CD4-positive, CD25-positive, alpha-beta regulatory T cell (primary cell): ENCODE results near the gene NME4. TPM values are rescaled to one million over a fixed set of nuclear protein-coding genes. Genes with fewer than 3 reads are reported as not detected.
A peak's percentile ranks its signal among the peaks of the same experiment; 100 is the strongest.

ENCODE experiments used
- ATAC-seq, 2 donors: fragments of 150-1000 bp; cut with Tn5 transposase; one replicate each; pipeline ENCODE4 v1.10.0; 2021; ENCODE audit warnings: low read depth in 2 of 2, moderate number of reproducible peaks in 2 of 2, moderate library complexity in 1 of 2
- DNase-seq, 3 donors: peaks; one replicate each; pipeline versions ENCODE4 v3.0.0 to v3.0.0-alpha.2; 2012 to 2022; ENCODE audit warnings: mixed read lengths in 1 of 3
- H3K27ac ChIP-seq: one replicate; pipeline ENCODE4 v1.7.0; 2013; ENCODE audit warnings: mild to moderate bottlenecking, low read length; ENCODE audit not compliant: insufficient read depth, poor library complexity, severe bottlenecking
- H3K27me3 ChIP-seq: one replicate; pipeline ENCODE4 v1.7.0; 2013; ENCODE audit warnings: low read length; ENCODE audit not compliant: control insufficient read depth, insufficient read depth
- H3K36me3 ChIP-seq: one replicate; pipeline ENCODE4 v1.7.0; 2013; ENCODE audit warnings: mild to moderate bottlenecking, low read length, moderate library complexity; ENCODE audit not compliant: control insufficient read depth, insufficient read depth
- H3K4me1 ChIP-seq: 2 replicates; pipeline ENCODE4 v1.7.0; 2013; ENCODE audit warnings: mild to moderate bottlenecking, low read length; ENCODE audit not compliant: insufficient read depth, control insufficient read depth, poor library complexity, severe bottlenecking
- H3K4me3 ChIP-seq: one replicate; pipeline ENCODE4 v1.7.0; 2013; ENCODE audit warnings: low read depth, mild to moderate bottlenecking, low read length, moderate library complexity
- H3K9me3 ChIP-seq, 2 experiments: 1 replicate in 1 of 2; 2 replicates in 1 of 2; pipeline ENCODE4 v1.7.0; 2013; ENCODE audit warnings: low read length in 2 of 2, mild to moderate bottlenecking in 1 of 2, moderate library complexity in 1 of 2; ENCODE audit not compliant: control insufficient read depth in 2 of 2
- H3K27ac Mint-ChIP-seq, 3 donors: one replicate each; pipeline ENCODE4 v1.8.0; 2020 to 2022; ENCODE audit warnings: mild to moderate bottlenecking in 3 of 3, mixed read lengths in 3 of 3, moderate library complexity in 2 of 3
- H3K27me3 Mint-ChIP-seq: one replicate; pipeline ENCODE4 v1.8.0; 2022; ENCODE audit warnings: mild to moderate bottlenecking, mixed read lengths
- H3K36me3 Mint-ChIP-seq: one replicate; pipeline ENCODE4 v1.8.0; 2020; ENCODE audit warnings: mixed read lengths
- H3K4me1 Mint-ChIP-seq, 4 donors: one replicate each; pipeline ENCODE4 v1.8.0; 2020 to 2022; ENCODE audit warnings: mixed read lengths in 4 of 4, mild to moderate bottlenecking in 1 of 4
- H3K4me3 Mint-ChIP-seq, 4 donors: one replicate each; pipeline ENCODE4 v1.8.0; 2020 to 2022; ENCODE audit warnings: mild to moderate bottlenecking in 4 of 4, mixed read lengths in 4 of 4, moderate library complexity in 3 of 4
- H3K9me3 Mint-ChIP-seq, 7 donors: one replicate each; pipeline ENCODE4 v1.8.0; 2020 to 2022; ENCODE audit warnings: mixed read lengths in 7 of 7, mild to moderate bottlenecking in 3 of 7, moderate library complexity in 2 of 7
- polyA plus RNA-seq, 4 donors: library from polyadenylated mRNA; unstranded; fragments of 300-500 nt; fragmentation: Illumina TruSeq; gene quantifications; one replicate each; pipeline ENCODE4 v1.2.3, GENCODE V29; 2021
- total RNA-seq: library from RNA; stranded (reverse); gene quantifications from one replicate; pipeline ENCODE4 v1.2.3, GENCODE V29; 2022

Gene NME4
- total and polyA plus RNA-seq, 5 donors from 2014 or later = 6.7 to 29.8 (median 16.7) TPM

DNA sequence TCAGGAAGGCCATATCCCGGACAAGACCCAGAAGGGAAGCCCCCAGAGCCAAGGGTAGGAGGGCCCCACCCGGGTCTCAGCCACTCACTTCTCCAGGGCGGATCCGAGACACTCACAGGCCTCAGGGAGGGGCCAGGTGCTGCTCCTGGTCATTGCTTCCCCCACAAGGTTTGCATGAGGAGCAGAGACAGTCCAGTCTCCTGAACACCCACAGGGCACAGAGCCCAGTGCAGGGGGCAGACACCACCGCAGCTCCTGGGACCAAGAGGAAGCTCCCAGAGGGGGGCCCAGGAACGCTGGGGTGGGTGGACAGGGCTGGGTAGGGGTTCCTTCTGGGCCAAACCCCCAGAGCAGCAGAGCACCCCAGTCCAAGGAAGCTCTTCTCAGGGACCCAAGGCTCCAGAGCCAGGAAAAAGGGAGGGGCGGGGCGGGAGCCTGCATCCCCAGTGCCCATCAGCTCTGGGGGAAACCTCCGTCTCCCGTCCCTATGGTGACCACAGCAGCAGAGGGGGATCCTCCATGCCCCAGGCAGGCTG is 26.0 kb upstream of the NME4 start:
- no peak for DNase-seq
- peak overlapping the region; percentile 89 to 98 (median 96) for H3K4me3 Mint-ChIP-seq
- H3K27ac ChIP-seq = peak overlapping the region; percentile 74
- peaks cover 12% of the 10 kb centered on the region for H3K36me3 Mint-ChIP-seq
- no peak for ATAC-seq
- H3K27me3 ChIP-seq = no peaks in the 10 kb centered on the region
- H3K9me3 Mint-ChIP-seq = no peaks in the 10 kb centered on the region
- H3K27ac Mint-ChIP-seq = peak overlapping the region in 2 of 3 donors; percentile 74 to 88
- H3K9me3 ChIP-seq = no peaks in the 10 kb centered on the region
- H3K4me3 ChIP-seq = peak overlapping the region; percentile 57
- H3K36me3 ChIP-seq = peaks cover 26% of the 10 kb centered on the region
- no peaks in the 10 kb centered on the region for H3K27me3 Mint-ChIP-seq
- peaks cover 16% of the 10 kb centered on the region for H3K4me1 ChIP-seq
- peaks cover 0 to 24% (median 8%) of the 10 kb centered on the region in 4 donors for H3K4me1 Mint-ChIP-seq

DNA sequence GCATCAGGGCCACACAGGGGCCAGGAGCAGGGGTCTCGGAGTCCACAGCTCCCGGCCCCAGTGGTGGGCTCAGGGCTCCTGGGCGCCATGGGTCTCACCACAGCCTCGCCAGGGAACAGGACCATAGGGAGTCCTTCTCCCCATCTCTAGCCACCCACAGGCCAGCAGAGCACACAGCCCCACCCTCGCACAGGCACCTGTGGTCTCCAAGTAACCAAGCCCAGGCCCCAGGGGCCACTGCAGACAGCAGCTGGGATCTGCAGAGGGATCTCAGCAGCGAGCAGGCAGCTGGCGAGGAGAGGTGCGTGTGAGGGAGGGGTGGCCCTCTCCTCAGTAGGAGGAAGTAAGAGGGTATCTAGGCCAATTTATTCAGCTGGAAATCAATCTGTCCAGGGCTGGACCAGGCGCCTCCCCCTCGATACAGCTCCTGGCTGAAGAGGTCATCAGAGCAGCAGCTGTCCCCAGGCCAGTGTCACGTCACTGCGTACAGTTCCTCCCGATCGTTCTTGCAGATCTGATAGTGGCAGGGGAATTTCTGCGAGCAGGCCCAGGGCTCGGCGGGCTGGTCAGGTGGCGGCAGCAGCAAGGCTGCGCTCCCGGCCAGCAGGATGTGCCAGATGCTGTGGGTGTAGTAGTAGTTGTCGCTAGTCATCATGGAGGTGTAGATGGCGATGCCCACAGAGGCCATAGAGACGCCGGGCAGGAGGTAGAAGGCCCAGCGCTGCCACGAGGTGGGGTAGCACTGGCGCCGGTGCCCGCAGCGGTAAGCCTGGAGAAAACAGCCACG is 25.3 kb upstream of the NME4 start:
- no peak overlapping the region for H3K4me3 ChIP-seq
- no peaks in the 10 kb centered on the region for H3K27me3 Mint-ChIP-seq
- H3K36me3 Mint-ChIP-seq = peaks cover 12% of the 10 kb centered on the region
- peaks cover 26% of the 10 kb centered on the region for H3K36me3 ChIP-seq
- DNase-seq (no peak), ATAC-seq (no peak)
- no peaks in the 10 kb centered on the region for H3K9me3 ChIP-seq
- H3K27me3 ChIP-seq = no peaks in the 10 kb centered on the region
- peak overlapping the region in 3 of 4 donors; percentile 33 to 72 (median 70) for H3K4me3 Mint-ChIP-seq
- no peaks in the 10 kb centered on the region for H3K9me3 Mint-ChIP-seq
- peak overlapping the region in 1 of 3 donors; percentile 79 for H3K27ac Mint-ChIP-seq
- H3K4me1 Mint-ChIP-seq = peaks cover 0 to 24% (median 8%) of the 10 kb centered on the region in 4 donors
- peaks cover 16% of the 10 kb centered on the region for H3K4me1 ChIP-seq
- H3K27ac ChIP-seq = peak overlapping the region; percentile 74

DNA sequence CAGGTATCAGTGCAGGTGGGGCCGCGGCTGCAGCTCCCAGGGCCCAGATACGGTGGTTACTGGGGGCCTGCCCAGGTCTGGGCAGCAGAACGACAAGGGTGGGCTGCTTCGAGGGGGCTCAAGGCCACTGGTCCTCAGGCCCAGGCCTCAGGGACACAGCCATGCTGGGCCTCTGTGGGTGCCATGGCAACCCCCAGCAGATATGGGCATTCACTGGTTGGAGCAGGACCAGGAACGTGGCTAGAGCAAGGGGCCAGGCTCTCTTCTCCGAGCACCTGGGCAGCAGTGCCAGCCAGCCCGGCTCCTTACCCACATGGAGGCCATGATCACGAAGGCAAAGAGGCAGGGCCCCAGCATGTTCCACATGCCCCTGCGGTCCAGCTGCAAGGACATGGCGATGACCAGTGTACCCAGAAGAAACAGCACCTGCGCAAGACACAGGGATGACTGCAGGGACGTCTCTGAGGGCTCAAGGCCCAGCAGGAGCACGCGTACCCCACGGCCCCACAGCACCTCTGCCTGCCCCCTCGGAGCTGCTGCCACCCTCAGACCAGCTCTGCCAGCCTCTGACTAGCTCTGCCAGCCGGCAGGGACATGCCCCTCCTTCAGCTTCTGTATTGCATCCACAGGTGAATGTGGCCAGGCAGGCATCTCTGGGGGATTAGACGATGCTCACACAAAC is 24.6 kb upstream of the NME4 start:
- DNase-seq (no peak), ATAC-seq (no peak)
- Histone ChIP-seq H3K36me3 (peaks cover 22% of the 10 kb centered on the region), H3K4me1 (peaks cover 16% of the 10 kb centered on the region), H3K27me3 (no peaks in the 10 kb centered on the region), H3K9me3 (no peaks in the 10 kb centered on the region), H3K27ac (no peak overlapping the region), H3K4me3 (no peak overlapping the region)
- Mint-ChIP-seq H3K27me3 (no peaks in the 10 kb centered on the region), H3K27ac (no peak overlapping the region), H3K4me3 (peak overlapping the region in 2 of 4 donors; percentile 33 to 70), H3K36me3 (peaks cover 8% of the 10 kb centered on the region), H3K9me3 (no peaks in the 10 kb centered on the region), H3K4me1 (peaks cover 0 to 24% (median 8%) of the 10 kb centered on the region in 4 donors)

DNA sequence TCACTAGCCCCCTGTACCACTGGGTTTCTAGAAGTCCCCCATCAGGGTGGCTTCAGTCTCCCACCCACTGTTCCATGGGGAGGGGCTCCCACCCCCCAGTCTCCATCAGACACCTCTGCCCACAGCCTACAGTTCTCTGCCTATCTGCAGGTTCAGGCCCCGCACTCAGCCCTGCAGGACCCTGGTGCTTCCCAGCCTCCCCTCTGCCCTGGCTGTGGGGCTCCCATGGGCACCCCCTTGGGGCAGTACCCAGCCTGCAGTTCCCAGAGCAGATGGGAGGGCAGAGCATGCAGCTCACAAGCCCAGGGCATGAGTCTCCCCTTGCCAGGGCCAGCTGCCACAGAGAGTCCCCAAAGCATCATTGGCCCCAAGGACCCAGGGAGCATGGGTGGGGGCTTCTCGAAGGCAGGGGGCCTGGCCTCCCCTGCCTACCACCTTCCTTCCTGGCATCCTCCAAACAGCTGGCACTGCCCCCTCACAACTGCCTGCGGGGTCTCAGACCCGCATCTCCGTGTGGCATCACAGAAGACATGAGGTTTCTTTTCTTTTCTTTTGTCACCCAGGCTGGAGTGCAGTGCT is 23.9 kb upstream of the NME4 start:
- Histone ChIP-seq H3K4me1 (peaks cover 16% of the 10 kb centered on the region), H3K27me3 (no peaks in the 10 kb centered on the region), H3K27ac (no peak overlapping the region), H3K36me3 (peaks cover 15% of the 10 kb centered on the region), H3K4me3 (no peak overlapping the region), H3K9me3 (no peaks in the 10 kb centered on the region)
- no peaks in the 10 kb centered on the region for H3K9me3 Mint-ChIP-seq
- H3K36me3 Mint-ChIP-seq = peaks cover 8% of the 10 kb centered on the region
- no peaks in the 10 kb centered on the region for H3K27me3 Mint-ChIP-seq
- DNase-seq (no peak), ATAC-seq (no peak)
- H3K27ac Mint-ChIP-seq = no peak overlapping the region
- peak overlapping the region in 1 of 4 donors; percentile 51 for H3K4me3 Mint-ChIP-seq
- H3K4me1 Mint-ChIP-seq = peaks cover 0 to 24% (median 8%) of the 10 kb centered on the region in 4 donors

DNA sequence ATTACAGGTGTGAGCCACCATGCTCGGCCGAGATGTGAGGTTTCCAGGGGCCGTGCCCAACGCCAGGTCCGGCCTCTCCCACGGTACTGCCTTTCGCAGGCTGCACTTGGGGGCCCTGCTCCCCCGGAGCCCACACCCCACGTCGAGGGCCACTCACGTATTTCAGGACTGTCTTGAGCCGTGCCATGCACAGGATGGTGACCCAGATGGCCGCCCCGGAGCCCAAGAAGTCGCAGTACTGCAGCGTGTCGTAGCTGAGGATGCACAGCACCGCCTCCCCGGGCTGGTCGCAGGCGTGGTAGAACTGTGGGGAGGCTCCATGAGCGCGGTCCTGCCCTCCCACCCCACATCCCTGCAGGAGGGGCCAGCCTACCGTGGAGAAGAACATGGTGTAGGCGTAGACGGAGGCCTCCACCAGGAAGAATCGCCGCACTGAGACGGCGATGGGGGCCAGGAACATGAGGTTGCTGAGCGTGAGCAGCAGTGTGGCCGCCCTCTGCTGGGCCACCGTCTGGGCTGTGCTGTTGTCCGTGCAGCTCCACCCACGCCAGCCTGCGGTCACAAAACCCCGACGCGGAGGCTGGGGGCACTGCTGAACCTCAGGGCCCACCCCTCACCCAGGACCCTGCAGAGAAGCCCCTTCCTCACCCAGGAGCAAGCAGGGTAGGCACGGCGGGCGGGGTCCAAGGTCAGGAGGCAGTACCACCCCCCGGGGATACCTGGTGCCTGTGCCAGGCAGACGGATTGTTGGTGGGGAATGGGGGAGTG is 23.0 kb upstream of the NME4 start:
- H3K4me3 Mint-ChIP-seq = no peak overlapping the region
- Histone ChIP-seq H3K27ac (no peak overlapping the region), H3K4me1 (peaks cover 16% of the 10 kb centered on the region), H3K36me3 (peaks cover 8% of the 10 kb centered on the region), H3K27me3 (no peaks in the 10 kb centered on the region), H3K9me3 (no peaks in the 10 kb centered on the region), H3K4me3 (no peak overlapping the region)
- H3K9me3 Mint-ChIP-seq = no peaks in the 10 kb centered on the region
- DNase-seq (no peak), ATAC-seq (no peak)
- no peak overlapping the region for H3K27ac Mint-ChIP-seq
- peaks cover 0 to 23% (median 8%) of the 10 kb centered on the region in 4 donors for H3K4me1 Mint-ChIP-seq
- H3K27me3 Mint-ChIP-seq = no peaks in the 10 kb centered on the region
- peaks cover 8% of the 10 kb centered on the region for H3K36me3 Mint-ChIP-seq

DNA sequence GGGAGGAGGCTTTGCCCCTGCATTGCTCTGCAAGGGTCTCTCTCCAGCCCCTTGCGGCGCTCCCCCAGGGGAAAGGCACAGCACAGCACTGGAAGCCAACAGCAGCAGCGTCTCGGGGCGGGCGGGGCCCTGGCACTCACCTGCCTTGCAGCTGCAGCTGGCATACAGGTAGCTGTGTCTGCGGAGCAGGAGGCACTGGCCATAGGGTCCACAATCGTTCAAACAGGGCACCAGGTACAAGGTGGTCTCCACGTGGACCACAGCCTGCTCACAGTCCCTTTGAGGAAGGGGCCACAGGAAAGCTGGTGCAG is 22.4 kb upstream of the NME4 start:
- no peak for ATAC-seq
- Mint-ChIP-seq H3K36me3 (peaks cover 8% of the 10 kb centered on the region), H3K9me3 (no peaks in the 10 kb centered on the region), H3K4me3 (no peak overlapping the region), H3K4me1 (peaks cover 0 to 17% (median 8%) of the 10 kb centered on the region in 4 donors), H3K27ac (no peak overlapping the region), H3K27me3 (no peaks in the 10 kb centered on the region)
- H3K4me1 ChIP-seq = peaks cover 15% of the 10 kb centered on the region
- DNase-seq = no peak
- H3K4me3 ChIP-seq = no peak overlapping the region
- H3K27ac ChIP-seq = no peak overlapping the region
- H3K9me3 ChIP-seq = no peaks in the 10 kb centered on the region
- H3K27me3 ChIP-seq = no peaks in the 10 kb centered on the region
- peaks cover 8% of the 10 kb centered on the region for H3K36me3 ChIP-seq

DNA sequence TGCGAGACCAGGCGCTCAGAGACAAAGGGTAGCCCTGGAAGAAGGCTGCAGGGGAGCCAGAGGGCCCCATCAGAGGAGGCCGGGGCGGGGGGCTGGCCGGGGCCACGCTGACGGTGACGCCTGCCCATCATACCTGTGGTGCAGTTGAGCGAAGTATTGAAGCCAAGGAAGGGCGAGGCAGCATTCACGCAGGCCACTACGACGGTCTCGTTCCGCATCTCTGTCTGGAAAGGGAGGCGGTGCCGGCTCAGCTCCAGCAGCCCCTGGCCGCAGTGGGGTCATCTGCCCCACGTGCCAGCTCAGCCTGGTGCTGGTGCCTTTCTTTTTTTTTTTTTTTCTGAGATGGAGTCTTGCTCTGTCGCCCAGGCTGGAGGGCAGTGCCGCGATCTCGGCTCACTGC is 21.8 kb upstream of the NME4 start:
- Histone ChIP-seq H3K27me3 (no peaks in the 10 kb centered on the region), H3K4me3 (no peak overlapping the region), H3K27ac (no peak overlapping the region), H3K36me3 (peaks cover 8% of the 10 kb centered on the region), H3K9me3 (no peaks in the 10 kb centered on the region), H3K4me1 (peaks cover 17% of the 10 kb centered on the region)
- Mint-ChIP-seq H3K4me3 (no peak overlapping the region), H3K27me3 (no peaks in the 10 kb centered on the region), H3K9me3 (no peaks in the 10 kb centered on the region), H3K4me1 (peaks cover 0 to 18% (median 7%) of the 10 kb centered on the region in 4 donors), H3K36me3 (peaks cover 8% of the 10 kb centered on the region), H3K27ac (peak overlapping the region in 1 of 3 donors; percentile 60)
- DNase-seq = no peak
- no peak for ATAC-seq
